ENCODE measurements around the gene PNCK. TPM values are rescaled to one million over a fixed set of nuclear protein-coding genes. Genes with fewer than 3 reads are reported as not detected.

The PNCK gene
- total and polyA plus RNA-seq, 10 of the 15 experiments (the other 5 are each of a cell fraction or from before 2014, with no cell fraction given), result 0.21 to 0.67 (median 0.54) TPM; not detected in 7

GRCh38 chrX:153681175-153681574 lies 7.6 kb upstream of the PNCK start:
- FAIRE-seq (no peak), DNase-seq (ENCODE audit: low read depth, low spot score) (no peak), ATAC-seq (no peak)
- 54% methylated on average over 12 of the region's 12 CpGs for WGBS (ENCODE audit: insufficient coverage, insufficient replicate concordance, low lambda C conversion rate, missing lambda C conversion rate)
- no peak overlapping the region for H3K27ac ChIP-seq (ENCODE audit: control insufficient read depth, insufficient read depth)
- no peak overlapping the region for H3K9ac ChIP-seq (ENCODE audit: control insufficient read depth, insufficient read depth, low read length)
- RAD21 ChIA-PET (ENCODE audit: unreplicated experiment), result no interaction called here
- H3K9me3 ChIP-seq (replicated peaks; ENCODE audit: control insufficient read depth, insufficient read depth, low read length), result no peaks in the 10 kb centered on the region; the same call in 2 of the 3 replicates
- no peak overlapping the region for H3K4me2 ChIP-seq (ENCODE audit: control insufficient read depth, insufficient read depth)
- no peaks in the 10 kb centered on the region for H3K4me1 ChIP-seq (ENCODE audit: control insufficient read depth, insufficient read depth, low read length)
- no TSS peak for BruUV-seq (replicated peaks)
- no peak overlapping the region for H2AFZ ChIP-seq (ENCODE audit: control insufficient read depth, low read depth, low read length)
- intact Hi-C loops (cut with micrococcal nuclease; ENCODE audit: unreplicated experiment) (no loop called here), in situ Hi-C loops (cut with MboI) (no loop called here)
- H3K4me3 ChIP-seq, result no peak overlapping the region
- no peaks in the 10 kb centered on the region for H3K36me3 ChIP-seq (ENCODE audit: control insufficient read depth in 2 of 2, insufficient read depth in 2 of 2, low read length in 1 of 2)
- TF ChIP-seq CHD1 (IDR thresholded peaks at IDR 0.05; ENCODE audit: low read depth, low read length) (no peak), ZNF24 (IDR thresholded peaks at IDR 0.05) (no peak), SMARCA5 (IDR thresholded peaks at IDR 0.05) (no peak), PML (IDR thresholded peaks at IDR 0.05; ENCODE audit: low read length) (no peak), TCF12 (IDR thresholded peaks at IDR 0.05; ENCODE audit: low read depth, low read length) (no peak), ATF3 (IDR thresholded peaks at IDR 0.05; ENCODE audit: borderline replicate concordance, extremely low read depth, low read depth, low read length) (no peak), NFIC (IDR thresholded peaks at IDR 0.05; ENCODE audit: low read depth, low read length) (no peak), DPF2 (IDR thresholded peaks at IDR 0.05) (no peak)
- no peaks in the 10 kb centered on the region for H3K79me2 ChIP-seq (ENCODE audit: control insufficient read depth, insufficient read depth, low read length)
- SMC1A ChIA-PET (ENCODE audit: uncharacterized antibody, unreplicated experiment), result no interaction called here
- CTCF ChIA-PET, result interaction anchor here (0.6 kb wide), 1 partner anchor 54 kb away, joined by 3 read pairs; no protein-coding TSS in a partner anchor
- H3K27me3 ChIP-seq (replicated peaks in 1 of 2; ENCODE audit: control insufficient read depth in 2 of 2, insufficient read depth in 2 of 2, low read length in 1 of 2), result no peaks in the 10 kb centered on the region
- POLR2A ChIA-PET, result no interaction called here
- no peaks in the 10 kb centered on the region; the same call in 1 of the 2 replicates for H4K20me1 ChIP-seq (ENCODE audit: control insufficient read depth, insufficient read depth)

GRCh38 chrX:153674219-153674851 lies 722 bp upstream of the PNCK start:
- H2AFZ ChIP-seq (ENCODE audit: control insufficient read depth, low read depth, low read length), result no peak overlapping the region
- no peak overlapping the region for H3K4me3 ChIP-seq
- H4K20me1 ChIP-seq (ENCODE audit: control insufficient read depth, insufficient read depth), result no peaks in the 10 kb centered on the region; the same call in 1 of the 2 replicates
- RAD21 ChIA-PET (ENCODE audit: unreplicated experiment), result no interaction called here
- no peaks in the 10 kb centered on the region; the same call in 2 of the 3 replicates for H3K9me3 ChIP-seq (replicated peaks; ENCODE audit: control insufficient read depth, insufficient read depth, low read length)
- DNase-seq (ENCODE audit: low read depth, low spot score) (no peak), FAIRE-seq (no peak), ATAC-seq (no peak)
- BruUV-seq (replicated peaks), result no TSS peak
- CTCF ChIA-PET, result no interaction called here
- H3K9ac ChIP-seq (ENCODE audit: control insufficient read depth, insufficient read depth, low read length), result no peak overlapping the region
- intact Hi-C loops (cut with micrococcal nuclease; ENCODE audit: unreplicated experiment), result no loop called here
- no peak for TF ChIP-seq NR2F1 (conservative IDR thresholded peaks at IDR 0.05)
- no peak for TF ChIP-seq HSF1 (IDR thresholded peaks at IDR 0.05; ENCODE audit: low read depth, low read length)
- no peaks in the 10 kb centered on the region for H3K79me2 ChIP-seq (ENCODE audit: control insufficient read depth, insufficient read depth, low read length)
- in situ Hi-C loops (cut with MboI), result loop anchor here (5.0 to 10.0 kb wide), 2 partner anchors 60 to 727 kb away; no protein-coding TSS in a partner anchor
- 62% methylated on average over 27 of the region's 27 CpGs for WGBS (ENCODE audit: insufficient coverage, insufficient replicate concordance, low lambda C conversion rate, missing lambda C conversion rate)
- no peaks in the 10 kb centered on the region for H3K36me3 ChIP-seq (ENCODE audit: control insufficient read depth in 2 of 2, insufficient read depth in 2 of 2, low read length in 1 of 2)
- H3K4me1 ChIP-seq (ENCODE audit: control insufficient read depth, insufficient read depth, low read length), result no peaks in the 10 kb centered on the region
- POLR2A ChIA-PET, result no interaction called here
- no peak overlapping the region for H3K27ac ChIP-seq (ENCODE audit: control insufficient read depth, insufficient read depth)
- no peak overlapping the region for H3K4me2 ChIP-seq (ENCODE audit: control insufficient read depth, insufficient read depth)
- SMC1A ChIA-PET (ENCODE audit: uncharacterized antibody, unreplicated experiment), result no interaction called here
- no peaks in the 10 kb centered on the region for H3K27me3 ChIP-seq (replicated peaks in 1 of 2; ENCODE audit: control insufficient read depth in 2 of 2, insufficient read depth in 2 of 2, low read length in 1 of 2)
